Measurements from ENCODE around the gene OGFOD2.

The OGFOD2 gene

GRCh38 chr12:122977655-122978392, 2.8 kb downstream of the OGFOD2 start:
- no peak for DNase-seq (ENCODE audit: low spot score)

GRCh38 chr12:122978507-122978955, 3.5 kb downstream of the OGFOD2 start:
- DNase-seq (ENCODE audit: low spot score): no peak

DNA sequence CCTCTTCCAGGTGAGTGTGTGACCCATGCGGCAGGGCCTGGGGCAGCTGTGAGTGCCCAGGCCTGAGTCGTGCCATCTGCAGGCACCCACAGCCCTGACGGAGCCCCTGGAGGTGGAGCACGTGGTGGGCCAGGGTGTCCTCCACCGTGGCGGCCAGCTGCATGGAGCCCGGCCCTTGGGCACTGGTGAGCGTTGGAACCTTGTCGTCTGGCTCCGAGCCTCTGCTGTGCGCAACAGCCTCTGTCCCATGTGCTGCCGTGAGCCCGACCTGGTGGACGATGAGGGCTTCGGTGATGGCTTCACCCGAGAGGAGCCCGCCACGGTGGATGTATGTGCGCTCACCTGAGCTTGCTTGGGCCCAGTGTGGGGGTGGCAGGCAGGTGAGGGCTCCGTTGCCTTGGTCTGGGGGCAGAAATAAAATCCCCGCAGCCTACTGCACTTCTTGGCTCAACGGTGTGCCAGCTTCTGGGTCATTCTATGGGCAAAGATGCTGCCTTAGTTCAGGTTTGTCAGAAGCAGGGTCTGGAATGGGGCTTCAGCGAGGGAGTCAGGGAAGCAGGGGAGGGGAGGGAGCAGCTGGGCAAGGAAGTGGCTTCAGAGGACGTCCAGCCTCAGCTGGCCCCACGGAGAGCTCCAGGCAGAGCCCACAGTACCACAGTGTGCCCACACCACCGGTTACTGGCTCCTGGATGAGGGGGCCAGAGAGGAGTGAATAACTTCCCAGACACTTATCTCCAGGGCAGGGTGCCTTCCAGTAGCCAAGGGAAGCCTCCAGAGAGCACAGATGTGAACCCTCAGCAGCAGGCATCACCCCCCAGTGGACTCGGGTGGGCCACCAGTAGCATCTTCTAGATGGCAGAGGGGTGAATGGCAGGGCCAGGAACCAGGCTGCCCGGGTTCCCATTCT, 4.2 kb downstream of the OGFOD2 start:
- DNase-seq (ENCODE audit: low spot score): no peak

DNA sequence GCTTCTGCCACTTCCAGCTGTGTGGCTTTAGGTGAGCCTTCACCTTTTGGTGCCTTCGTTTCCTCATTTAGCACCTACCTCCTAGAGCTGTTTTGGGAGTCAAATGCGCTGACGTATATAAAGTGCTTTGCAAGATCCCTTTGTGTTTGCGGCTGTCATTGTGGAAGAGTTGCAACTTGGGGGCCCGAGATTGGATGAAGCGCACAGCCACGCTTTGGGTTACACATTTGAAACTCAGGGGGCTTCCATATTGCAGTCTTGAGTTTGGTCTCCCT, 4.8 kb downstream of the OGFOD2 start:
- DNase-seq (ENCODE audit: low spot score): no peak

DNA sequence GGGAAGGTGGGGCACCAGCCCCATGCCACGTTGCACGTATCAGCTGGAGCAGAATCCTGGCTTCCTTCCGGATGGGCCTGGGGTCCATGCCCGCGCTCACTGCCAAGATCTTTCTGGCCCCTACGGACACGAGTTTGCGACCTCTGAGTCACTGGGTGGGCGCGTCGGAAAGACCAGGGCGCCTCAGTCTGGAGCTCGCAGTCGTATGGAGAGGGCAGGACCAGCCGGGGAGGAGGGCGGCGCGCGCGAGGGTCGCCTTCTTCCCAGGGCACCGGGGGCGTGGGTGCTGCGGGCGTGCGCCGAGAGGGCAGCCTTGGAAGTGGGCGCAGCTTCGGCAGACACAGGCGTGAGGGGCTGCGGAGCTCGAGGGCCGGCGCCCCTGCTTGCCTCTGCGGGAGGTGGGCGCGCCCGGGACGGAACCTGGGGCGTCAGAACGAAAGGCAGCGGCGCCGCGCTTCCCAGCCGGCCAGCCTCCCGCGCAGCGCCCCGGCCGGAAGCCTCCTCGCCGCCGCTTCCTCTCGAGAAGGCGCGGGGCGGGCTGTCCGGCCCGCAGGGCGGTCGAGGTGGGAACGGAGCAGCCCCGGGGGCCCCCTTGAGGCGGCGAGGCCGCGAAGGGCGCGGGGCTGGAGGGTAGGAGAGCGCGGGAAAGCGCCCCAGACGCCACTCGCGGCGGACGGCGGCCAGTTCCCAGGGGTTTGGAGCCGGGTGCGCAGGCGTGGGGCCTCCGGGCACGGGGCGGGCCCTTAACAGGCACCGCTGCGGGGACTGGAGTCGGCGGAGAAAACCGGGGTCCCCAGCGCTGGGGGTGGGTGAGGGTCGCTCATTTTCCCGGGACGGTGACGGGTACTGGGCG, 5.4 kb downstream of the OGFOD2 start, which contains the start of gene ARL6IP4:
Gene ARL6IP4, plus strand, starts transcription at position 499 of the 853 bp plus-strand sequence. CDS start 459 bp downstream, outside the sequence.
- peak; percentile 31 for DNase-seq (ENCODE audit: low spot score)

DNA sequence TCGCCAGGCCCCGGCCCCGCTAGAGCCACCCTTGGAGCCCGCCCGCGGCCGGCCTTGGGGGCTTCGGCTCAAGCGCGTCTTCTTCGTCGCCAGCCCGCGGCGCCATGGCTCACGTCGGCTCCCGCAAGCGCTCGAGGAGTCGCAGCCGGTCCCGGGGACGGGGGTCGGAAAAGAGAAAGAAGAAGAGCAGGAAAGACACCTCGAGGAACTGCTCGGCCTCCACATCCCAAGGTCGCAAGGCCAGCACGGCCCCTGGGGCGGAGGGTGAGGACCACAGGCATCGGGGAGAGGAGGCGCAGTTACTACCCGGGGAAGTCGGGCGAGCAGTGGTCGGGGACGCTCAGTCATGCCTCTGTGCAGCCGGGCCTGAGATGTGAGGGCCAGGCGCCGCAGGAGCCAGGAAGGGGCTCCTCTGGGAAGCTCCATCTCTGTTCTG, 6.0 kb downstream of the OGFOD2 start:
- no peak for DNase-seq (ENCODE audit: low spot score)

DNA sequence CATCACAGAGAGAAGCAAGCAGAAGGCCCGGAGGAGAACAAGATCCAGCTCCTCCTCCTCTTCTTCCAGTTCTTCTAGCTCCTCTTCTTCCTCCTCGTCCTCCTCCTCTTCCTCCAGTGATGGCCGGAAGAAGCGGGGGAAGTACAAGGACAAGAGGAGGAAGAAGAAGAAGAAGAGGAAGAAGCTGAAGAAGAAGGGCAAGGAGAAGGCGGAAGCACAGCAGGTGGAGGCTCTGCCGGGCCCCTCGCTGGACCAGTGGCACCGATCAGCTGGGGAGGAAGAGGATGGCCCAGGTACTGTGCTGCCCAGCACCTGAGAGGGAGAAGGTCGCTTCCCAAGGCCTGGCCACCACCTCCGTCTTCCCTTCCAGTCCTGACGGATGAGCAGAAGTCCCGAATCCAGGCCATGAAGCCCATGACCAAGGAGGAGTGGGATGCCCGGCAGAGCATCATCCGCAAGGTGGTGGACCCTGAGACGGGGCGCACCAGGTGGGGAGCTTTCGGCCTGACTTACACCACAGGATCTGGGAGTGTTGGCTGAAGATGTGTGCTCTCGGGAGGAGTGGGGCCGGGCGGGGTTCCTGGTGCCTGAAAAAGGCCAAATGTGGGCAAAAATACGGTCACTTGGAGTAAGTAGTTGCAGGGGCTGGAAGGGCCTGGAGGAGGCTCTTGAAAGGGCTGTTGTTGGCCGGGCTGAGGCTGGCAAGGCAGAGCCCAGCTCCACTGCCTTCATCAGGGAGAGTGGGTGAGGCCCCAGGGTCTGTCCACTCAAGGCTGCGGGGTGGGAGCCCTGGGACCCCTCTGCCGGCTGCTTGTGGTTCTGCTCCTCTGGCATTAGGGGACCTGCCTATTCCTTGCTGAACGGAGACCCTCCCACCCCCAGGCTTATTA, 6.8 kb downstream of the OGFOD2 start:
- no peak for DNase-seq (ENCODE audit: low spot score)

DNA sequence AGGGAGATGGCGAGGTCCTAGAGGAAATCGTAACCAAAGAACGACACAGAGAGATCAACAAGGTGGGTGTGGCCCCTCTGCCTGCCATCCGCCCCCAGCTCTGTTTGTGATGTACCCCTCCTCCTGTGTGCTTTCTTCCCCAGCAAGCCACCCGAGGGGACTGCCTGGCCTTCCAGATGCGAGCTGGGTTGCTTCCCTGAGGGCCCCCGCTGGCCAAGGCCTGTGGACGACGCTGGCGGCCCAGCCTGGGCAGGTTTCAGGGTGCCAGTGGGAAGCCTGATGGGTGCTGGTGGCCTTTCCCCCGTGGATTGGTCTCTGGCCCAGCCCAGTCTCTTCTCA, 7.4 kb downstream of the OGFOD2 start:
- DNase-seq (ENCODE audit: low spot score): no peak

DNA sequence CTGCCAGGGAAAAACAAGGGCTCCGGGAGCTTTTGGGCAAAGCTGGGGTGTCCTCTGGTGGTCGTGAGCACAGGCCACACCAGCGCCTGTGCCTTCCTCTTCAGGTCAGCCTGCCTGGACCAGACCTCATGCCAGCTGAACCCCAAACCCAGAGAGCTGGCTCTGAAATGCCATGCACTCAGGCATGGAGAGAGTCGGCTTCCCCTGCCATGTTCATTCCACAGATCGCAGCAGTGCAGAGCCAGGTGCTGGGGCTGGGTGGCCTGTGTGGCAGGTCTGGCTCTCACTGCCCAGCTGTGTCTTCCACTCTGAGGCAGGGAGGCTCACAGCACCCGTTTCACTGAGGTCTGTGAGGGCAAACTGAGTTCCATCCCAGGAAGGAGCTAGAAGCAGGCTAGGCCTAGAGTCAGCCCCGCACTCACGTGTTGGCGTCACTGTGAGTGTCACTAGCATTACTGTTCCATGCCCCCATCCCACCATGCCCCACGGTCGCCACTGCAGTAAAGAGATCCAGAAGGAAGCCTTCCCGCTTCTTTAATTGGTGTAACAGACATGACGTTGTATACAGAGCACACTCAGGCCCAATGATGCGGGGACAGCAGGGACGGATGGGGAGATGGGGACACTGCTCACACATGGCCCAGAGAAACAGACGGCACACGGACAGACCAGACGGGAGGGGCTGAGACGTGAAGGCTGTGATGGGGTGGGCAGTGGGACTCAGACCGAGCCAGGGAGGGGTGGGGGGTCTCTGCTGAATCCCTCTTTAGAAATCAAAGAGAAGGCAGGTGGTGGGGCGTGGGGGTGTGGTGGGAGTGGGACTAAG, 8.1 kb downstream of the OGFOD2 start:
- DNase-seq (ENCODE audit: low spot score): no peak

GRCh38 chr12:122983789-122984515, 8.9 kb downstream of the OGFOD2 start:
- DNase-seq (ENCODE audit: low spot score): no peak

DNA sequence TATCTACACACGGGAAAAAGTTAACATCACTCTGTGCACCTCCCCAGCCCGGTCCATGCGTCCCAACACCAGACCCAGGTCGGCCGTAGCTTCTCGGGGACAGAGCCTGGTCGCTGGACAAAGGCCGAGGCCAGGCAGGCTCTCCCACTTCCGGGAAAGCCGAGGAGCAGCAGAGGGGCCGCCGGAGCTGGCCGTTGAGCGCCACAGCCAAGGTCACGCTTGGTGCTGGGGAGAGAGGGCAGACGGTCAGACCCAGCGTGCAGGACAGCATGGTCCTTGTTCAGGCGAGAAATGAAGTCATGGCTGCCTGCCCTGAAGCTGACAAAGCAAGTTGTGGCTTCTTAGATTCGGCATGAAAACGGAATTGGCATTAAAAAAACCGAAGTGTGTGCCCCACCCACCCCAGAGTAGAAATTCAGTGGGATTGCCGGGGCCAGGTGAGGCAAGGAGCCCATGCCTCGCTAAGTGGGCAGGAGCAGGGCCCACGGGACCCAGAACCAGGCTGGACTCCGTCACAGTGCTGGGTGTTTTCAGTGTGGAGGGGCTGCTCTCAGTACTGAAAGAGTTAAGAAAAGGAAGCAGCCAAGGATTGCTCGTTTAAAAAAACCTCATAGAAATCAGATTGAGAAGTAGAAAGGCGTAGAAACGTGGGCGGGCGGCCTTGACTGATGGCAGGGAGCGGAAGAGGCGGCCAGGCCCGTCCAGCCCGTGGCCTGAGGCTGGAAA, 9.7 kb downstream of the OGFOD2 start:
- no peak for DNase-seq (ENCODE audit: low spot score)

GRCh38 chr12:122985338-122986257, 10.6 kb downstream of the OGFOD2 start:
- no peak for DNase-seq (ENCODE audit: low spot score)

GRCh38 chr12:122986258-122986871, 11.3 kb downstream of the OGFOD2 start:
- no peak for DNase-seq (ENCODE audit: low spot score)

- DNase-seq (ENCODE audit: low spot score): no peak
Observed at GRCh38 chr12:122987086-122987951, 12.3 kb downstream of the OGFOD2 start.

GRCh38 chr12:122988036-122988435, 13.0 kb downstream of the OGFOD2 start:
- DNase-seq (ENCODE audit: low spot score): no peak

DNA sequence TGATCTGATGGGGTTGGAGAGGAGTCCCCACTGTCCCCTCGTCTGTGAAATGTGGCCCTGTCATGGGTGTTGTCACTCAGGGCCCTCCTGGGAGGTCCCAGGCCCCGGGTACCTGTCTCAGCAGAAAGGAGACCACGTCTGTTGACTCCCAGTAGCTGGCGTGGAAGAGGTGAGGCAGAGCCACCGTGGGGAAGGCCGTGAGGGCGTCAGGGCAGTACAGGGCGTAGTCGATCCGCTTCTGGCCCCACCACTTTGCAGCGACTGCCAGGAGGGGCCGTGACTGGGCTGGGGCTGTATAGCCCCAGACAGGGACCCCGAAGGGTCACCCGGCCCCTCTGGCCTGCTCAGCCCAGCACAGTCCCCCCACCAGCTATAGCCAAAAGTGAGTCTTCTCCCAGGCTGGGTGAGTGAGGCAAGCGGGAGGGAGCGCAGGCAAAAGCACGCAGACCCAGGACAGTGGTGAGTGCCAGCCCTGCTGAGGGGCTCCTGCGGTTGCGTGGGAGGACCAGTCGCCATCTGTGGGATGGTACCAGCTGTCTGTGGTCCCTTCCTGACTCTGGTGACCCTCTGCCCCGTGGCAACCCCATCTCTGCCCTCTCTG, 13.7 kb downstream of the OGFOD2 start:
- no peak for DNase-seq (ENCODE audit: low spot score)
